ENCODE measurements around the gene HCAR1.
"Not testable (repeated sequence)": the region's sequence is repeated elsewhere in the genome, so short reads cannot be mapped to it uniquely, and the experiment has no call there.

The HCAR1 gene, protein sequence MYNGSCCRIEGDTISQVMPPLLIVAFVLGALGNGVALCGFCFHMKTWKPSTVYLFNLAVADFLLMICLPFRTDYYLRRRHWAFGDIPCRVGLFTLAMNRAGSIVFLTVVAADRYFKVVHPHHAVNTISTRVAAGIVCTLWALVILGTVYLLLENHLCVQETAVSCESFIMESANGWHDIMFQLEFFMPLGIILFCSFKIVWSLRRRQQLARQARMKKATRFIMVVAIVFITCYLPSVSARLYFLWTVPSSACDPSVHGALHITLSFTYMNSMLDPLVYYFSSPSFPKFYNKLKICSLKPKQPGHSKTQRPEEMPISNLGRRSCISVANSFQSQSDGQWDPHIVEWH
- total RNA-seq = 0 reads per million in 2 donors

DNA sequence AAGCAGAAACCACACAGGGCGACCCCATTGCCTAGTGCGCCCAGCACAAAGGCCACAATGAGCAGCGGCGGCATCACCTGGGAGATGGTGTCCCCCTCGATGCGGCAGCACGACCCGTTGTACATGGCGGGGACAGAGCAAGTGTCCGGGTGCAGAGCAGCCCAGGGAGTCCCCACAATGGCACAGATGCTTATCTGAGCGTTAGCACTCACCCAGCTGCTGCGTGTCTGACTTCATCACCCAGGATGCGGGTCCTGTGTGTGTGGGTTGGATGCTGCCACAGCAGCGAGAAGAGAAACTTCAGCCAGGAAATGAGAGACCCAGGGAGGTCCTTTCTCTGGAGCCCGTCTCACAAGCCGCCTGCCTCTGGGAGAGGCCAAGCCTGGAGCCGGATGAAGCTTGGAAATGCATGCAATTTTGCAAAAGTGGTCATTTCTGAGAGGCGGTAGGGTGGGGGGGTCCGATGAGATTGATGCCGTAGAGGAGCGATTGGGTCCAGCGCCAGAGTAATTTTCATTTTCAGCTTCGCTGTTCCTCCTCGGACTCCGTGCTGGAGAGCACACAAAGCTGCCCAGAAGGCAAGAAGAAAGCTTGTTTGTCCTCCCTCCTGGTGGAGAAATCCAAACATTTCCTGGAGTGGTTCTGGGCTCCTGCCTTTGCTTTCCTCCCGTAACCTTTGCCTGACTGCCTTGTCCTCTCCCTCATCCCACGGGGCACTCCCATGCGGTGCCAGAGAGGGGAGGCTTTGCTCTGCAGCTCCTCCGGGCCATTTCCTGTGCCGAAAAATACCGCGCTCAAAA lies at the start of gene HCAR1:
HCAR1 (minus strand) TSS at position 630 of the 800 bp plus-strand sequence; CDS start at position 125, 505 bp downstream.
- DNase-seq = no peak

DNA sequence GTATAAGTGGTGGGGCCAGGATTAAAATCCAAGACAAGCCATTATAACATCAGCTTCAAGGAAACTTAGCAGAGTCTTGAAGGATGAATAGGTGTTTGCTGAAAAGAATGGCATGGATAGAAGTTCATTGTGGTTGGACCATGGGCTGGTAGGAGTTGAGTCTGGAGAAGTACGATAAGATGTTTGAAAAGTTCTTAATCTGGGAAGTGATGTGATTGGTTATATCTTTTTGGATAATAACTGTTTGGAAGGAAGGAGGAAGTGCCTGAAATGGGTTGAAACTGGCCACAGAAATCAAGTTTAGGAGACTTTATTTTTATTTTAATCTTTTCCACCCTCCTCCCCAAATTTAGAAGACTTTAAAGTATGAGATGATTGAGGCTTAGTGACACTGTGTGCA lies 26.9 kb upstream of the HCAR1 start:
- DNase-seq = no peak

DNA sequence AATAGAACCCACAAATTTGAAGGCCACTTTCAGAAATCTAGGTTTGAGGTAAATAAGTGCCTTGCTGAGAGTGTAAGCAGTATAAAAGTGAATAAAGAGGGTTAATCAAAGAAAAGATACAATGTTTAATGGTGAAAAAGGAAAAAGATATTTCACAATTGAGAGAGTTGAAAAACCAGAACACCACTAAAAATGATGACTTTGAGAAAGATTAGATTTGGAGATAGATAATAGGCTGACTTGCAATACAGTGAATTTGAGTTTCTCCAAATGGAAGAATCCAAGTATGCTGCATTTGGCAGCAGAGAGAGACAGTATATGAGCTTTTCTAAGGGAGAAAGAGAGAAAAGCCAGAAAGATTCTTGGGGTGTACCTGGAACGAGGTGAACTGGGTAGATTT lies 24.1 kb upstream of the HCAR1 start:
- no peak for DNase-seq

DNA sequence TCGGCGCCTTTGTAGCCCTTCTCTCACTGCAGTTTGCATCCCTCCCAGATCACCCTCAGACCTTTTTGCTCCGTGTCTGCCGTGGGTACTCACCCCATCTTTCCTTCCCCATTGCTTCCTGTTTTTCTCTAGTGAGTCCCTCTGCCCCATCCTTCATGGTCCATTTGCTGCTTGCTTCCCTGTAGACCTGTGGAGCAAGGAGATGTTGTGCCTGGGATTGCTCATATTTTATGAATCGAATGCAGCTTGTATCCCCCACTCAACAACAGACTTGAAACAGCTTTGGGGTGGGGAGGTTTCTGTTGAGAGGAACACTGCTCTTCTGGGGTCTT lies 22.6 kb upstream of the HCAR1 start:
- DNase-seq = no peak

DNA sequence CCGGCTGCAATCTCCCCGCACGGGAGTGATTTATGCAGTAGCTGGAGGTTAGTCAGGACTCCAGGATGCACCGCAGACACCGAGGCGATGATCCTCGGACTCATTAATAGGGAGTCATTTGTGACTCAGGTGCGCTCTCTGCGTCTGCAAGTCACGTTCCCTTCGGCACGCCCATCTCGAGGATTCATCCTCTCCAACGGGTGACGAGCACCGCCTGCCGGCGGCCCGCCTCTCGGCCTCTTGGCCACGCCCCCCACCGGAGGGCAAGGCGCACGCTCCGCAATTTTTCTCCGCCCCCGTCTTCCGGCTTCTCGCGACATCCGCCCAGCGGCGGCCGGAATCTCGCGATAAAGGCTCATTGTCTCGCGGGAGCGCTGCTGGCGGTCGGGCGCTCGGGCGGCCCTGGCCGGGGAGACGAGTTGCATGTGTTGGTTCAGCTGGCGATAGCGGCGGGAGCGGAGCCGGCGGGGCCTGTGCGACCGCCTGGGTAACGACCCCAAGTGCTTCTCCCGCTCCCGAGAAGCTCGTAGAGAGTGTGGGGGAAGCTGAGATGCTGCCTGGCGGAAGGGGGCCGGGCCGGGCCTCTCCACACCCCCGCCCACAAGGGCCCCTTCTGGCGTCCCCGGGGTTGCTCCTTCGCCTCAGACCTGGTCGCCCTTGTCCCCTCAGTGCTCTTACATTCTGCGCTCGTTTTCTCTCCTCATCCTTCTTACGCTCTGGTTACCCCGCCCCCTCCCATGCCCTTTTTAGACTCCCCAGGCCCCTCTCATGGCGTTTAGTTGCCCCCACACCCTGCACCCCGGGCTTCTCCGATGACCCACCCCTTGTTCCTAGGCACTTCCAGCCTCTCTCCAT lies 22.0 kb upstream of the HCAR1 start, which contains the start of gene DENR:
DENR (plus strand) TSS at position 361 of the 855 bp plus-strand sequence. CDS start 878 bp downstream, outside the sequence.
- peak; percentile 96 for DNase-seq

DNA sequence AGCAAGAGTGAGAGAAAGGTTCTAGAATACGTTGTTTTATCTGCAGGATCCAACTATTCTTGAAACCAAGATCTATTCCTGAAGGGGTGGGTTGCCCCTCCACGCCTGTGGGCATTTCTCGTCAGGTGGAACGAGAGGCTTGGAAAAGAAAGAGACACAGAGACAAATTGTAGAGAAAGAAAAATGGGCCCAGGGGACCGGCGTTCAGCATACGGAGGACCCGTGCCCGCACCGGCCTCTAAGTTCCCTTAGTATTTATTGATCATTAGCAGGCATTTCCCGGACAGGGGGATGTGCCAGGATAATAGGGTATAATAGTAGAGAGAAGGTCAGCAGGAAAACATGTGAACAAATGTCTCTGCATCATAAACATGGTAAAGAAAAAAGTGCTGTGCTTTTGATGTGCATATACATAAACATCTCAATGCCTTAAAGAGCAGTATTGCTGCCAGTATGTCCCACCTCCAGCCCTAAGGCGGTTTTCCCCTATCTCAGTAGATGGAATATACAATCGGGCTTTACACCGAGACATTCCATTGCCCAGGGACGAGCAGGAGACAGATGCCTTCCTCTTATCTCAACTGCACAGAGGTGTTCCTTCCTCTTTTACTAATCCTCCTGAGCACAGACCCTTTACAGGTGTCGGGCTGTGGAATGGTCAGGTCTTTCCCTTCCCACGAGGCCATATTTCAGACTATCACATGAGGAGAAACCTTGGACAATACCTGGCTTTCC lies 20.3 kb upstream of the HCAR1 start:
- DNase-seq = not testable (repeated sequence)

DNA sequence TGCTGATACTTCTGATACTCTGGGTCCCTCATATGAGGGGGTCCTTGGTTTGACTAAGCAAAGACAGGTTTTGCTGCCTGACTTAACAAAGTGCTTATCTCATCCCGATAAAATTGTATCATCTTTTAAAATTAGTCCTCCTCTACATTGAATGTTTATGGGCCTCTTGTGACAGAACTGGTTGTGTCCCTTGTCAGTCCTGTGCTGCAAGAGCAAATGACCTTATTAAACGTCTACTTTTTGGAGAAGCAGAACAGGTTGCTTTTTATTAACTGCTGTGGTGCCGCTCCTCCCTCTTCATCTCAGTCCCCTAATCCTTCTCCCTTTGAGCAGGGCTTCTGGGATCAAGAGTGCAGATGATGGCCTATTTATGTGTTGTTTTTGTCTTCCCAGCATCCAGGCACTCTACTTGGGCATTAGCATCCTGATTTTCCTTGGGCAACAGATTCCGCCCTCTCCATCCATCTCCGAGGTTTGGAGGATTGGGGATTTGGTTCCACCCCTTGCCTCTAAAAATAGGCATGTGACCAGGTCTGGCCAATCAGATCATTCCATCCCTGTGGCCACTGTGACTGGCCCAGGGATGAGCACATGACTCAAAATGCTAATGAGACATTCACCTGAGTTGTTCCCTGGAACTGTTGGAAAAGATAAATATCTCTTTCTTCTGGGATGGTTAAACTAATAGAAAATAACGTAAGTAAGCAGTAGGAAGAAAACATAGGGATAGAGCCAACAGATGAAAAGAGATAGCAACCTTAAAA lies 19.1 kb upstream of the HCAR1 start:
- no peak for DNase-seq

DNA sequence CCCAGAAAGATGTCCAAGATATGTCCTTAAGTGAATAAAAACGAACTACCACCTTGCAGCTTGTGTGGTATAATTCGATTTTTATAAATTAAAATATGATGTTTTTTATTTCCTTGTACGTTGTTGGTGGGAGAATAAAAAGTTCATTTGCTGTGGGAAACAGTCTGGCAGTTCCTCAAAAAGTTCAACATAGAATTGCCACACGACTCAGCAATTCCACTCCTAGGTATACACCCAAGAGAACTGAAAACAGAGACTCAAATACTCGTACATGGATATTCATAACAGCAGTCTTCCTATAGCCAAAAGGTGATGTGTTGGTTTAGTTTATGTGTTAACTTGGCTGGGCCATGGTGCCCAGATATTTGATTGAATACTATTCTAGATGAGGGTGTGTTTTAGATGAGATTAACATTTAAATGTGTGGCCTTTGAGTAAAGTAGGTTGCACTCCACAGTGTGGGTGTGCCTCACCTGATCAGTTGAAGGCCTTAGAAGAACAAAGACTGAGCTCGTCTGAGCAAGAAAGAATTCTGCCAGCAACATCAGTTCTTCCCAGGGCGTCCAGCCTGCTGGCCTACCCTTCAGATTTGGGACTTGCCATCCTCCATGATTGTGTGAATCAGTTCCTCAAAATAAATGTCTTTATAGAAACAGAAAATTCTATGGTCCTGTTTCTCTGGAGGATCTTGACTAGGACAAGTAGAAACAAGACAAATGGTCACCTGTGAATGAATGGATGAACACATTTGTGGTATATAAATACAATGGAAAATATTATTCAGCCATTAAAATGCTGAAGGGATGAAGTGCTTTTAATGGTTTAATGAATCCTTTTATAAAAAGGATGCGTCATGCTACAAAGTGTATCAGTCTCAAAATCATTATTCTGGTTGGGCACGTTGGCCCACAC lies 16.8 kb upstream of the HCAR1 start:
- no peak for DNase-seq

DNA sequence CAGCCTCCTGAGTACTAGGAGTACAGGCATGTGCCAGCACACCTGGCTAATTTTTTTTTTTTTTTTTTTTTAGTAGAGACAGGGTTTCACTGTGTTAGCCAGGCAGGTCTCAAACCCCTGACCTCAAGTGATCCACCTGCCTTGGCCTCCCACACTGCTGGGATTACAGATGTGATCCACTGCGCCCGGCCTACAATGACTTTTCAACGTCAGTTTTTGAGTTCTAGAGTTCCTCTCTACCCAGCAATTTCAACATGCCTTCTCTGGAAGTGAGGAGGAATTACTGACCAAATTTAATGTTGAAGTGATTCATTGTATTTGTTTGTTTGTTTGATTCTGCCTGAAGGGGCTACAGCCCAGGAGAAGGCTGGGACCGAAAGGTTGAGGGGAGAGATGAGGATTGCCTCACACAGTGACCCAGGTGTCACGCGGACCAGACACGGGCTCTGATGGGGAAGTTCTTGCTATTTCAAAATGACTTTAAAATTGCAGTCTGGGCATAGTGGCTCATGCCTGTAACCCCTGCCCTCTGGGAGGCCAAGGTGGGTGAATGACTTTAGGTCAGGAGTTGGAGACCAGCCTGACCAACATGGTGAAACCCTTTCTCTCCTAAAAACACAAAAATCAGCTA lies 13.4 kb upstream of the HCAR1 start:
- no peak for DNase-seq

DNA sequence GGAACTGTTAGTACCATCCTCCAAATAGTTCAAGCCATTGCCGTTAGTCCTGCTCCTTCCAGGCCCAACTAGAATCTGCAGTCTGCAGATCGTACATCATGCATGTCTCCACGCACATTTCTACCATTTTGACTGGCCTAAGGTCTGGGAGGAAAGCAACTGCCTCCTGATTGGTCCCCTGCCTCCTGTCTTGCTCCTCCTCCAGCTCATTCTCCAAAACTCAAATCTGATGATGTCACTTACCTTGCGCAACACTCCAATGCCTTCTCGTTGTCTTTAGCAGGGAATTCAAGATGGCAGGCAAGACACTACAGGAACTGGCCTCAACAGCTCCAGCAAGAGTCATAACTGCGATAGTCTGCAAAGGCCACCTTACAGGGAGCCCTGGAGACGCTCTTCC lies 9.7 kb upstream of the HCAR1 start:
- no peak for DNase-seq

DNA sequence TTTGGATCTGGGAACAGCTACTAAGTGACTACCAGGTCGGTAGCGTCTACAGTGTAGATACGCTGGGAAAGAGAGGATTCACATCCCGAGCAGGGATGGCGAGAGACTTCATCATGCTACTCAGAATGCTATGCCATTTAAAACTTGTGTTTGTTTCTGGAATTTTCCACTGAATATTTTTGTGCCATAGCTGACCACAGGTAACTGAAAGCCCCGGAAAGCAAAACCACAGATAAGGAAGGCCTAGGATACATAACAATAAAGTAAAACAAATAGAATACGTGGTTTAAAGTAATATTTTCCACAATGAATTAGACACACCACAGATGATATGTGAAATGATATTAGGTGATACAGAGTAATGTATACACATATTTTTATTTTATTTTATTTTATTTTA lies 7.9 kb upstream of the HCAR1 start:
- no peak for DNase-seq

DNA sequence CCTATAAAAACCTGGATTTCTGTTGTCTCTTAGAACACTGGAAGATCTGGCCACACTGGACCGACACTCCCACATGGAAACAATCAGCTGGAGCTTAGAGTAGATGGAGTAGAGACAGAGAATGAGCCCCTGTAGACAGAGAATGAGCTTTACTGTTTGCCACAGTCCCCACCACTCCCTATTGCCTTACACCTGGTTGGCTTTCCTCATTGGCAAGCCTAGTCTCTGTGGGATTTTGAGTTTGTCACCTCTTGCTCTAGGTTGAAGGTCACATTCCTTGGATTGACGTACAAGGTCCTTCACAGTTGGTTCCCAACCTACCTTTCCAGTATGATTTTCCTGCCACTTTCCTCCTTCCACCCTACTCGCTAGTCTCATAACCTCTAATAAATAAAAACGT lies 2.0 kb upstream of the HCAR1 start:
- DNase-seq = no peak

DNA sequence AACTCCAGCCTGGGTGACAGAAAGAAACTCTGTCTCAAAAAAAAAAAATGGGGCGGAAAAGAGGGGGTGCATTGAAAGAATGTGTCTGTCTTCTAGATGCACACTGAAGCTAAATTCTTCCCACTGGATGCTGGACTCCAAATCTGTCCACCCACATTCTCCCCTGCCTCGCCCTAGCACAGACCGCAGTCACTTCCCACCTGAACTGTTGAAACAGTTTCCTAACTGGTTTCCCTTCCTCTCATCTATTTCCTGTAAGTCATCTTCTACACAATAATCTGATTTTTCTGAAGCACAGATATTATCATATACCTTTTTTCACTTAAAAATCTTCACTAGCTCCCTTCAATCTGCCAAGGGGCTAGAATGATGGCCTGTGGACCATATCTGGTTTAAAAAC lies 1.5 kb upstream of the HCAR1 start:
- no peak for DNase-seq

DNA sequence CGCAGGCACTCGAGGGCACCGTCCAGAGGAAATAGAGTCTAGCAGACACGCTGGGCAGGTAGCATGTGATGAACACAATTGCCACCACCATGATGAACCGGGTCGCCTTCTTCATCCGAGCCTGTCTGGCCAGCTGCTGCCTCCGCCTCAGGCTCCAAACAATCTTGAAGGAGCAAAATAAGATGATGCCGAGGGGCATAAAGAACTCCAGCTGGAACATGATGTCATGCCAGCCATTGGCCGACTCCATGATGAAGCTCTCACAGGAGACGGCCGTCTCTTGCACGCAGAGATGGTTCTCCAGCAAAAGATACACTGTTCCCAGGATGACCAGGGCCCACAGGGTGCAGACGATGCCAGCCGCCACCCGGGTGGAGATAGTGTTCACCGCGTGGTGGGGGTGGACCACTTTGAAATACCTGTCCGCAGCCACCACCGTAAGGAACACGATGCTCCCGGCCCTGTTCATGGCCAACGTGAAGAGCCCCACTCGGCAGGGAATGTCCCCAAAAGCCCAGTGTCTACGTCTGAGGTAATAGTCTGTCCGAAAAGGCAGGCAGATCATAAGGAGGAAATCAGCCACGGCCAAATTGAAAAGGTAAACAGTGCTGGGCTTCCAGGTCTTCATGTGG lies 945 bp downstream of the HCAR1 start:
- no peak for DNase-seq

DNA sequence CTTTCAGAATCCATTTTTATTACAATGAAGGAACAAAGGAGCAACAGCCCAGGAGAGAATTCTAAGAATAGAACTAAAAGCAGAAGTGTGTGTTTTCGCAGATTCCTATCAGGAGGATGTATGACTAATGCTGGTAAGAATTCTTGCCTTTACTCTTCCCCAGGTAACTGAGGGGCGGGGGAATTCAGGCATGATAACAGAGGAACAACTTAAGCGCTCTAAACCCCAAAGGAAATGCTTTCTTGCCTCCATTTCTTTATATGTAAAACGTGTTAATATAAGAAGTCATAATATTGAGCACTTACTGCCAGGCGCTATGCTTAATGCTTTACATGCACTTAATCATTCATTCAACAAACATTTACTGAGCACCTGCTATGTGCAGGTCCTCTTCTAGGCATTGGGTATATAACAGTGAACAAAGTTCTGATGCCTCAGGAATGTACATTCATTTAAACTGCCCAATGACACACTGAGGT lies 4.5 kb downstream of the HCAR1 start:
- no peak for DNase-seq

DNA sequence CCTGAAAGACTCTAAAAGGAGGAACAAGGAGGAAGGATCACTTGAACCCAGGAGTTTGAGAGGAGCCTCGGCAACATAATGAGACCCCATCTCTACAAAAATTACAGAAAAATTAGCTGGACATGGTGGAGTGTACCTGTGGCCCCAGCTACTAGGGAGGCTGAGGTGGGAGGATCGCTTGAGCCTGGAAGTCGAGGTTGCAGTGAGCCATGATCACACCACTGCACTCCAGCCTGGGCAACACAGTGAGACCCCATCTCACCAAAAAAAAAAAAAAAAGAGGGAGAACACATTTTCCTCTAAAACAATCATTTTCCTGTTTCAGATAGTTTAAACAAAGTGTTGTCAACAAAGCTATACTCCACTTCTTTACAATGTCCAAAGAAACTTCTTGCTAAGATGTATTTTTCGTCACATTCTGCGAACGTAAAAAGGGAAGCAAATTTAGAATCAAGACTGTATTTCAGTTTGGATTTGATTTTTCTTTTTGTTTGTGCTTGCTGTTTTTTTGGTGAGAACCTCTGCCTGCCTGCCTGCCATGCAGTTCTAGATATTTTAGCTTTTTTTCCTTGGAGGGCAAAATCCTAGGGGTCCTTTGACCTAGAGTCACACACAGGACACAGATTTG lies 5.1 kb downstream of the HCAR1 start:
- DNase-seq = no peak

DNA sequence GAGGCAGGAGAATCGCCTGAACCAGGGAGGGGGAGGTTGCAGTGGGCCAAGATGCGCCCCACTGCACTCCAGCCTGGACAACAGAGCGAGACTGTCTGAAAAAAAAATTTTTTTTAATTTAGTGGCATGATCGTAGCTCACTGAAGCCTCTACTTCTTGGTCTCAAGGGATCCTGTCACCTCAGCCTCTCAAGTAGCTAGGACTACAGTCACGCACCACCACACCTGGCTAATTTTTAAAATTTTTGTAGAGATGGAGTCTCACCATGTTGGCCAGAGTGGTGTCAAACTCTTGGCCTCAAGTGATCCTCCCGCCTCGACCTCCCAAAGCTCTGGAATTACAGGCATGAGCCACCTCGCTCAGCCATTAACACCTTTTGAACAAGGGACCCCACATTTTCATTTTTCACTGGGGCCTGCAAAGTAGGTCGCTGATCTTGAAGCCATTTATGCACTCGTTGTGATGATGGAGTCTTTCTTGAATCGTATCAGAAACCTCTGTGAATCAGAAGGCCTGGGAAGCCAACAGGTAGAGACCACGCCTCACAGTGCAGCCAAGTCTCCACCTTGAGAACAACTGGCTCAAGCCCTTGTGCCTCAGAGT lies 5.9 kb downstream of the HCAR1 start:
- DNase-seq = no peak

DNA sequence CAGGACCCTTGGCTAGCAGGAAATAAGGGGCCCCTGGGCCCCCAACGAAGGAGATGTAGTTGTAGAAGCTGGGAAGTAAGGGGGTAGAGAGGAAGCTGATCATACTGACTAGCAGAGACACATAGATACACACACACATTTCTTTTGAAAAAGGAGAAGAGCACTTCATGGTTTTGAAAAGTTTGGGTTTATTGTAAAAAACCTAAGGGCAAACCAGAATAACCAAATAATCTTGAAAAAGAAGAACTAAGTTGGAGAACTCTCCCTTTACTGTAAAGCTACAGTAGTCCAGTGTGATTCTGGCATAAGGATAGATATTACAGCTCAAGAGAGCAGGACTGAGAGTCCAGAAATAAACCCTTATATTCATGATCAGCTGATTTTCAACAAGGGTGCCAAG lies 8.3 kb downstream of the HCAR1 start:
- DNase-seq = no peak
